ENCODE measurements around the gene GPR139. TPM values are rescaled to one million over a fixed set of nuclear protein-coding genes. Genes with fewer than 3 reads are reported as not detected.

The GPR139 gene
- total RNA-seq, 2 experiments from 2014 or later: not detected

DNA sequence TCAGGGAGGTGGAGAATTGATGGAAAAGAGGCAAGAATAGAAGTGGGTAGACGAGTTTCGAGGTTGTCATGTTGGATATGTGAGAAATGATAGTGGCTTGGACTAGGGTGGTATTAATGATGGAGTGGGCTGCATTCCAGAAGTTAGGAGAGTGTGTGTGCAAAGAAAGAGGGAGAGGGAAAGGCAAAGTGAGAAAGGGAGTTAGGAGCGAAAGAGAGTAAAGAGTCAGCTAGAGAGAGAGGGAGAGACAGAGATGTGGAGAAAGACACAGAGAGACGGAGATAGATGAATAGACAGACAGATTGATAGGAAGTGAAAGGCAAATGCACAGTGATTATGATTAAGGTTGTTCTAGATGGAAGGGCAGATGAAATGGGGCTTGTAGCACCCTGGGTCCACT is 5.4 kb upstream of the GPR139 start:
- Mint-ChIP-seq H3K27ac (no peak overlapping the region), H3K4me3 (no peak overlapping the region), H3K9me3 (ENCODE audit: insufficient read depth) (no peaks in the 10 kb centered on the region), H3K36me3 (ENCODE audit: low read depth) (no peaks in the 10 kb centered on the region), H3K27me3 (ENCODE audit: low read depth) (peaks cover 14% of the 10 kb centered on the region), H3K4me1 (ENCODE audit: low read depth) (no peaks in the 10 kb centered on the region)
- DNase-seq (no peak), ATAC-seq (no peak)
- CTCF ChIA-PET: no interaction called here
- POLR2A ChIA-PET: no interaction called here

DNA sequence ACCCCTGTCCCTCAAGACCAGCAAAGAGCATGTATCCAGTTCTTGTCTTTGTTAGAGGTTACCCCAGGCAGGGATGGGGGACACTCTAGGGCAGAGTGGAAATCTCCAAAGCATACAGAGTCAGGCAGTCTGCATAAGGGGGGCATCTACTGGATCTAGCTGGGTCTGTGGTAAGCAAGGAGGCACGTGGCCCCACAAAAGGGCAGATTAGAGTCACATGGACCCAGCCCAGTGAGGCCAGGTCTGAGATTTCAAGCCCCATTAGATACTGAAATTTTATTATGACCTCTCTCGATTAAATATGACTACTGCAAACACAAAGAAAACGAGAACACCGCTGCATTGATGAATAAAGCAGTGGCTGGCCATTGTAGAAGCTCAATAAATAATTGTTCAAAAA is 1.6 kb upstream of the GPR139 start:
- no peaks in the 10 kb centered on the region for H3K4me1 Mint-ChIP-seq (ENCODE audit: low read depth)
- CTCF ChIA-PET: no interaction called here
- H3K36me3 Mint-ChIP-seq (ENCODE audit: low read depth): no peaks in the 10 kb centered on the region
- H3K4me3 Mint-ChIP-seq: no peak overlapping the region
- no peaks in the 10 kb centered on the region for H3K9me3 Mint-ChIP-seq (ENCODE audit: insufficient read depth)
- DNase-seq (no peak), ATAC-seq (no peak)
- H3K27ac Mint-ChIP-seq: no peak overlapping the region
- H3K27me3 Mint-ChIP-seq (ENCODE audit: low read depth): peaks cover 24% of the 10 kb centered on the region
- POLR2A ChIA-PET: no interaction called here

DNA sequence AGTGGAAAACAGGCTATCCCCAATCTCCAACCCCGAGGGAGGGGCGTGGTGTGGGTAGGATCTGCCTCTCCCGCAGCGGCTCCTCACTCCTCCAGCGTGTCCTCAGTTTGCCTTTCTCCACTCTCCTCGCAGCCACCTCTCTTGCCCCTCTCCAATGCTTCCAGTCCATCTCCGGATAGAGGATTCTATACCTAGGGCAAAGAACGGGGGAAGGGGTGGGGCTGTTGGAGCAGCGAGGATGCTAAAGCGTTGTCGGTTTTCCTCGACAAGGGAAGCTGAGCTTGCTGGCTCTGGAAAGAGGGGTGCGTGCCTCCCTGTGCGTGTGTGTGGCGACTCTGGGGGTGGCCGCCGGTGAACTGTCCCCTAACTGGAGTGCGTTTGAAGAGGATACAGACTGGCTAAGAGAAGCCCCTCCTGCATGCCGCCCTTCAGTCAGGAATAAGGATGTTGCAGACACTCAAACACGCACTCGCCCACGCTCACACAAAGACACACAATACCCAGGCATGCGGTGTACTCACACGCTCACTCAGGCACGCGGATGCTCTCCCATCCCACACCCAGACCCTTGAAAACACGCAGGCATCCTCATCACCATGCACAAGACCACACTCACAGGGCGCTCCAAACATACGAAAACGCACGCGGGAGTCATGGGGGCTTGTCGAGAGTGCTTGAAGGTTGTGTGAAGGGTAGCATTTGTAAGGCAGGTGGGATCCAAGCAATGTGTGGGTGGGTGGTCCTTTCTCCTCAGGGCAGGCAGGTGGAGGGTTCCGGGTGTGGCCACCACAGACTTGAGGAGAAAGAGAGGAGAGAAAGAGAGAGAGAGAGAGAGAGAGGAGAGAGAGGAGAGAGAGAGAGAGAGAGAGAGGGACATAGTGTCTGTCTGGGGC is 655 bp upstream of the GPR139 start:
- ATAC-seq: no peak
- H3K36me3 Mint-ChIP-seq (ENCODE audit: low read depth): no peaks in the 10 kb centered on the region
- no peak for DNase-seq
- H3K4me3 Mint-ChIP-seq: no peak overlapping the region
- H3K9me3 Mint-ChIP-seq (ENCODE audit: insufficient read depth): no peaks in the 10 kb centered on the region
- H3K27me3 Mint-ChIP-seq (ENCODE audit: low read depth): peaks cover 24% of the 10 kb centered on the region
- no peaks in the 10 kb centered on the region for H3K4me1 Mint-ChIP-seq (ENCODE audit: low read depth)
- ChIA-PET CTCF (no interaction called here), POLR2A (no interaction called here)
- H3K27ac Mint-ChIP-seq: no peak overlapping the region

DNA sequence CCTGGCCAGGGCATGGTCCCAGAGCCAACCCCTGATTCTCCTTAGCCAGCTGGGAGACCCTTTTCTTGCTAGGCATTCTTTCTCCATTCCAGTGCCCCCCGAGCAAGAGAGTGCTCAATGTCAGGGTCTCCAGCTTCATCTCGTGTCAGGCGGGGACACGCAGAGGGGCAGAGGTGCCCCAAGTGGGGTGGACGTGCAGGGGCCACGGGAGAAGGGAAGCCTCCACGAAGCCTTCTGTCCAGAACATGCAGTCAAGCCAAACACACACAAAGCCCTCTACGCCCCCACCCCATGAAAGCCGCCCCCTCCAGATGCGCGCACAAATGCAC is 852 bp downstream of the GPR139 start:
- Mint-ChIP-seq H3K36me3 (ENCODE audit: low read depth) (no peaks in the 10 kb centered on the region), H3K27me3 (ENCODE audit: low read depth) (peaks cover 24% of the 10 kb centered on the region), H3K27ac (no peak overlapping the region), H3K4me1 (ENCODE audit: low read depth) (no peaks in the 10 kb centered on the region), H3K4me3 (no peak overlapping the region), H3K9me3 (ENCODE audit: insufficient read depth) (peaks cover 2% of the 10 kb centered on the region)
- ATAC-seq (no peak), DNase-seq (no peak)
- CTCF ChIA-PET: no interaction called here
- POLR2A ChIA-PET: no interaction called here

DNA sequence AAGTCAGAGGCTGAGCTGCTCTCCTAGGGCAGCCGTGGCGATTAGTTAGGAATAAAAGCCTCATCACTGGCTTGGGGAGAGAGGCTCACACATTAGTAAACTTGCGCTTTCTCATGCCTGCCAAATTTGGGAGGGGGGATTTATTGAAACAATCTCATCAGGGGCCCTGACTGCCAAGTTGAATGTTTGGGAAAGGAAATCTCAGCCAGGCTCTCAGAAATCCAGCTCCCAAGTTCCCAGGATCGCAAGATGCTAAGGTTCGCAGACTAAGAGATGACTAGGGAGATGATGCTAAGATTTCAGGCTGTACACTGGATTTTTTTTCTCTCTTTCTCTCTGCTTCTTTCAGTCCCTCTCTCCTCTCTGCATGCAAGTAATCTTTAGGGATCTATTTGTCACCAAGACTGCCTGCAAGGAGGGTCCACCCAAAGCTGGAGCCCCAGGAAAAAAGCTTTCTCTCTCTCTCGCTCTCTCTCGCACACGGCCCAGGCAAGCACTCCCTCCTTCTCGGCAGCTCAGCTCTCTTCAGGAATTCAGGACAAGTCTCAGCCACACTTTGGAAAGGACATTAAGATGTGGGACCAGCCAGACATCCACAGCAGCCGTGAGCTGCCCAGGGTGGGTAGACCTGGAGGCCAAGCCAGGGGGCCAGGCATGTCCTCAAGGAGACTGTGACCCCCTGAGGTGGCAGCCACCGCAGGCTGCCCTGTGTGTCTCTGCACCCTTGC is 1.4 kb downstream of the GPR139 start:
- DNase-seq: no peak
- Mint-ChIP-seq H3K9me3 (ENCODE audit: insufficient read depth) (peaks cover 5% of the 10 kb centered on the region), H3K4me1 (ENCODE audit: low read depth) (no peaks in the 10 kb centered on the region), H3K27me3 (ENCODE audit: low read depth) (peaks cover 24% of the 10 kb centered on the region), H3K27ac (no peak overlapping the region), H3K36me3 (ENCODE audit: low read depth) (no peaks in the 10 kb centered on the region), H3K4me3 (no peak overlapping the region)
- ChIA-PET POLR2A (no interaction called here), CTCF (no interaction called here)
- ATAC-seq: no peak

DNA sequence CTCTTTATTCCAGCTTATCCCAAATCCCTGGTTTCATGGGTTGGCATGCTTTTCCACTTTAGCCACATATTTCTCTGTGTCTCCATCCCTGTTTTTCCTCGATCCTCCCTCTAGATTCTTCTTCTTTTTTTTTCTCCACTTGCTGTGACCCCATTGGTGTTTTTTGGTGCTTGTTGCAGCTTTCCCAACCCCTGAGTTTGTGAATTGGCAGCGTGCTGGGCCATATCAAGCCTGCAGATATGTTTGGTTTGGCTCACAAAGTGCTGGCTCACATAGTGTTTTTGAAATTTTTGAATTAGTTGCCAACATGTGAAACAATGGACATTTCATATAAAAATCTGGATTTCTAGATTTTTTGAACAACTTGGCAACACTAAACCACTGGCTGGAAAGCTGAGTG is 8.8 kb downstream of the GPR139 start:
- H3K4me1 Mint-ChIP-seq (ENCODE audit: low read depth): no peaks in the 10 kb centered on the region
- ChIA-PET POLR2A (no interaction called here), CTCF (no interaction called here)
- H3K27me3 Mint-ChIP-seq (ENCODE audit: low read depth): no peaks in the 10 kb centered on the region
- no peak for DNase-seq
- H3K36me3 Mint-ChIP-seq (ENCODE audit: low read depth): no peaks in the 10 kb centered on the region
- ATAC-seq: no peak
- H3K27ac Mint-ChIP-seq: no peak overlapping the region
- no peak overlapping the region for H3K4me3 Mint-ChIP-seq
- H3K9me3 Mint-ChIP-seq (ENCODE audit: insufficient read depth): peaks cover 5% of the 10 kb centered on the region

DNA sequence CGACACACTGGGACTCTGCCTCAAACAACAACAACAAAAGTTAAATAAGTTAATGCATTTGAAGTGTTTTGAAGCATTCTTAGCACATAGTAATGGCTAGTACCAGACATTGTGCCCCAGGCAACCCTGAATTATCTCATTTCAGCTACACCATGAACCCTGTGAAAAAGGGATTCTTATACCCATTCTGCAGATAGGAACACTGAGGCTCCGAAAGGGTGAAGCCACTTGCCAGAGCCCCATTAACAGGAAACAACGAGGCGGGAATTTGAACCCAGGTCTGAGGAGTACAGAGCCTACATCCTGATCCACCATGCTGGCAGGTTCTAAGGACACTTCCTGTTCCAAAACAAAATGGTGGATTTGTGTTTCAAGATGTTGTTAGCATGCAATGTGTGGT is 9.2 kb downstream of the GPR139 start:
- ChIA-PET POLR2A (no interaction called here), CTCF (no interaction called here)
- no peaks in the 10 kb centered on the region for H3K36me3 Mint-ChIP-seq (ENCODE audit: low read depth)
- no peak overlapping the region for H3K4me3 Mint-ChIP-seq
- no peak for DNase-seq
- H3K27ac Mint-ChIP-seq: no peak overlapping the region
- no peaks in the 10 kb centered on the region for H3K4me1 Mint-ChIP-seq (ENCODE audit: low read depth)
- H3K9me3 Mint-ChIP-seq (ENCODE audit: insufficient read depth): peaks cover 5% of the 10 kb centered on the region
- ATAC-seq: no peak
- no peaks in the 10 kb centered on the region for H3K27me3 Mint-ChIP-seq (ENCODE audit: low read depth)

DNA sequence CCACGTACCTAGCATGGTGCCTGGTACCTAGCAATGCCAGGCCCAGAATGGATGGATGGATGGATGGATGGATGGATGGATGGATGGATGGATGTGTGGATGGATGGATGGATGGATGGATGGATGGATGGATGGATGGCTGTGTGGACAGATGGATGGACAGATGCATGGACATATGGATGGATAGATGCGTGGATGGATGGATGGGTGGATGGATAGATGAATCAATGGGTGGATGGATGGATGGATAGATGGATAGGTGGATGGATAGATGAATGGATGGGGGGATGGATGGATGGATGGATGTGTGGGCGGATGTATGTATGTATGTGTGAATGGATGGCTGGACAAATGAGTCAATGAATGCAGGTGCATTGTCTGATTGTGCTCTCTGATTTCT is 12.6 kb downstream of the GPR139 start:
- Mint-ChIP-seq H3K36me3 (ENCODE audit: low read depth) (no peaks in the 10 kb centered on the region), H3K27me3 (ENCODE audit: low read depth) (no peaks in the 10 kb centered on the region), H3K9me3 (ENCODE audit: insufficient read depth) (no peaks in the 10 kb centered on the region), H3K4me3 (no peak overlapping the region), H3K27ac (no peak overlapping the region), H3K4me1 (ENCODE audit: low read depth) (no peaks in the 10 kb centered on the region)
- ATAC-seq (no peak), DNase-seq (no peak)
- CTCF ChIA-PET: no interaction called here
- POLR2A ChIA-PET: no interaction called here

DNA sequence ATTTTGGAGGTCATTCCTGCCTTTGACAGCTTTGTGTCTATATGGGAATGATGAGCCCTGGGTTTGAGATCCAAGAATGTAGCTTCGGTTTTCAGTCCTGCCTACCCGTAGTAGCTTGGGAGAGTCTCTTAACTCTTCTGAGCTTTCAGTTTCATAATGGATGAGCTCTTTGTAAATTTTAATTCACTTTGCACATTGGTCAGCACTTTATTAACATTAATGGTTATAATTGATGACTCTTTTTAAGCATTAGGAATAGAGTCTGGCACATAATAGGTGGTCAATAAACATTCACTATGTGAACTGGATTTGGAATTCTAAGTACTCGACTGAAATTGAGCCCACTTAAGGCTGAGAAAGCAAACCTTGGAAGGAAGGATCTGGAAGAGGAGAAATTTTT is 17.3 kb downstream of the GPR139 start:
- H3K4me3 Mint-ChIP-seq: no peak overlapping the region
- H3K36me3 Mint-ChIP-seq (ENCODE audit: low read depth): no peaks in the 10 kb centered on the region
- CTCF ChIA-PET: no interaction called here
- ATAC-seq (no peak), DNase-seq (no peak)
- no peaks in the 10 kb centered on the region for H3K27me3 Mint-ChIP-seq (ENCODE audit: low read depth)
- POLR2A ChIA-PET: no interaction called here
- no peaks in the 10 kb centered on the region for H3K4me1 Mint-ChIP-seq (ENCODE audit: low read depth)
- no peaks in the 10 kb centered on the region for H3K9me3 Mint-ChIP-seq (ENCODE audit: insufficient read depth)
- no peak overlapping the region for H3K27ac Mint-ChIP-seq

DNA sequence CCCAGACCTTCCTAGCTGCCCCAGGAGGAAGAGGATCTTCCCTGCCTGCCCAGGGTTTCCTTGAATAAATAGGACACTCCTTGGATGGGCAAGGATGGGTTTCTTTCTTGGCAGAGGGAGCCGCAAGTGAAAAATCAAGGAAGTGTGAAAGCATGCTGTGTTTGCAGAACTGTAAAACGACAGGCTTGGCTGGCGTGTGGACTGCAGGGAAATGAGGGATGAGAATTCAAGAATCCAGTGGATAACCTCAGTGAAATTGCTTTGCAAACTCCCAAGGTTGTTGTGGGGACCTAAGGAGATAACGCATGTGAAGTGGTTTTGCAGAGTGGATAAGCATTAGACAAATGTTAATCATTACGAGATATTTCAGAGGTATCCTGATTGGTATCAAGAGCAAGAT is 20.4 kb downstream of the GPR139 start:
- POLR2A ChIA-PET: no interaction called here

DNA sequence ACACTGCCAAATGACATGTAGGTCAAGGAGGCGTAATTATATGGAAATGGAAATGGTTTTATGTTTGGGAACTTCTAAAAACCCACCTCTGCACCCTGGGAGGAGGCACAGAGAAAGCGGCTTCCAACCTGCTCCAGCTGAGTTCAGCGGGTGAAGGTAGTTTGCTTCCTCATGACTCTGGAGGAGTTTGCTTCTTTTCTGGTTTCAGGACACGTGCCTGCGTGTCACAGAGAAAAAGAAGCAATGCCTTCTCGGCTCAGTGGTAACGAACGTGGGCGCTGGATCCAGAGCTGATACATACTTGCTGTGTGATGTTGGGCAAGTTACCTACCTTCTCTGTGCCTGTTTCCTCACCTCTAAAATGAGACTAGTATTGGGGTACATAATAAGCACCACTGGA is 22.1 kb downstream of the GPR139 start:
- ATAC-seq: no peak
- Mint-ChIP-seq H3K4me1 (ENCODE audit: low read depth) (no peaks in the 10 kb centered on the region), H3K4me3 (no peak overlapping the region), H3K27me3 (ENCODE audit: low read depth) (no peaks in the 10 kb centered on the region), H3K9me3 (ENCODE audit: insufficient read depth) (no peaks in the 10 kb centered on the region), H3K36me3 (ENCODE audit: low read depth) (no peaks in the 10 kb centered on the region), H3K27ac (no peak overlapping the region)
- CTCF ChIA-PET: no interaction called here
- no peak for DNase-seq
- POLR2A ChIA-PET: no interaction called here

More for the DNA sequence above, 20.4 kb downstream of the GPR139 start:
- DNase-seq (no peak), ATAC-seq (no peak)
- CTCF ChIA-PET: no interaction called here
- Mint-ChIP-seq H3K27ac (no peak overlapping the region), H3K27me3 (ENCODE audit: low read depth) (no peaks in the 10 kb centered on the region), H3K4me3 (no peak overlapping the region), H3K4me1 (ENCODE audit: low read depth) (no peaks in the 10 kb centered on the region), H3K36me3 (ENCODE audit: low read depth) (no peaks in the 10 kb centered on the region), H3K9me3 (ENCODE audit: insufficient read depth) (no peaks in the 10 kb centered on the region)

DNA sequence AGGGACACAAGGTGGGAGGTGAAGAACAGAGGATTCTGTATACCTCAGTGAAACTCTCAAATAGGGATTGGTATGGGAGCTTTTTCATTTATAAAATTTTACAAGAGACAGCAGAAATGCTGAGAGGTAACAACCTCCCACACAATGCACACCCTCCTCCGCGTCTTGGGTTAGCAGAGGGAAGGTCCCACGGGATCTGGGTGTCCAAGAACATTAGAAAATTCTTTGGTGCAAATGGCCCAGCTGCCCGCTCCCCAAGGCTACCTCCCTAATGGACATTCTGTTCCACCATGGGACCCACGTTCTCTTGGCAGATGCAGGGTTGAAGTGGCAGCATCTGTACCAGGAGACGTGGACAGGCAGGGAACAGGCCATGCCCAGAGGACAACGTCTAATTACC is 22.5 kb downstream of the GPR139 start:
- no peak overlapping the region for H3K4me3 Mint-ChIP-seq
- no peaks in the 10 kb centered on the region for H3K9me3 Mint-ChIP-seq (ENCODE audit: insufficient read depth)
- no peaks in the 10 kb centered on the region for H3K4me1 Mint-ChIP-seq (ENCODE audit: low read depth)
- no peaks in the 10 kb centered on the region for H3K27me3 Mint-ChIP-seq (ENCODE audit: low read depth)
- CTCF ChIA-PET: no interaction called here
- H3K27ac Mint-ChIP-seq: no peak overlapping the region
- ATAC-seq (no peak), DNase-seq (no peak)
- H3K36me3 Mint-ChIP-seq (ENCODE audit: low read depth): no peaks in the 10 kb centered on the region
- POLR2A ChIA-PET: no interaction called here

DNA sequence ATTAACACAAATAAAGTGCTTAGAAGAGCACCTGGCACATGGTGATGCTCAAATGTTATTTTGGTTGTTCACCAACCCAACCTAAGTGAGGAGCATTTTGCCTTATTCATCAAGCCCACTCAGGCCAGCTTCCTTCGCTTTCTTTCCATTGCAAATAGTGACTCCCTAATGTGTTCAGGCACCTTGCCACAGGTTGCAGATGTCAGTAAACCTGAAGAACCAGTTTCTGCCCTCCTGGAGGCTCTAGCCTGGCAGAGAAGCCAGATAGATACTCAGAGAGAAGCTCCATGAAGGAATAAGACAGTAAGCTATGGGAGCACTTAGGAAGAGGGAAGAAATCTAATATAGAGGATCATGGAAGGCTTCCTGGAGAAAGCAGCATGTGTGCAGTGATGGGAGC is 23.9 kb downstream of the GPR139 start:
- no peaks in the 10 kb centered on the region for H3K4me1 Mint-ChIP-seq (ENCODE audit: low read depth)
- no peak overlapping the region for H3K27ac Mint-ChIP-seq
- no peaks in the 10 kb centered on the region for H3K36me3 Mint-ChIP-seq (ENCODE audit: low read depth)
- H3K27me3 Mint-ChIP-seq (ENCODE audit: low read depth): no peaks in the 10 kb centered on the region
- ChIA-PET POLR2A (no interaction called here), CTCF (no interaction called here)
- H3K9me3 Mint-ChIP-seq (ENCODE audit: insufficient read depth): no peaks in the 10 kb centered on the region
- H3K4me3 Mint-ChIP-seq: no peak overlapping the region
- DNase-seq (no peak), ATAC-seq (no peak)
